ENCODE results near the gene RFX7.

The RFX7 gene

GRCh38 chr15:56056626-56057025, 187.1 kb downstream of the RFX7 start:
- no peaks in the 10 kb centered on the region for H3K27me3 ChIP-seq (ENCODE audit: insufficient read depth, insufficient read length)
- no peaks in the 10 kb centered on the region for H3K4me1 ChIP-seq (ENCODE audit: insufficient read depth, insufficient read length)
- H3K36me3 ChIP-seq (ENCODE audit: insufficient read depth, insufficient read length, low read length): no peaks in the 10 kb centered on the region
- H3K9me3 ChIP-seq (ENCODE audit: insufficient read depth, low read length): no peaks in the 10 kb centered on the region
- no peak overlapping the region for H3K9ac ChIP-seq (ENCODE audit: insufficient read length, low read depth)
- no peak overlapping the region for H3K4me3 ChIP-seq (ENCODE audit: insufficient read length, low read depth)
- no peak for DNase-seq (ENCODE audit: low read depth, low spot score)
- TF ChIP-seq ZNF274 (IDR thresholded peaks at IDR 0.05; ENCODE audit: low read depth, low read length) (no peak), SUZ12 (IDR thresholded peaks at IDR 0.05; ENCODE audit: extremely low read depth, insufficient read depth, insufficient read length) (no peak), YY1 (IDR thresholded peaks at IDR 0.05; ENCODE audit: insufficient read depth, insufficient read length) (no peak)

DNA sequence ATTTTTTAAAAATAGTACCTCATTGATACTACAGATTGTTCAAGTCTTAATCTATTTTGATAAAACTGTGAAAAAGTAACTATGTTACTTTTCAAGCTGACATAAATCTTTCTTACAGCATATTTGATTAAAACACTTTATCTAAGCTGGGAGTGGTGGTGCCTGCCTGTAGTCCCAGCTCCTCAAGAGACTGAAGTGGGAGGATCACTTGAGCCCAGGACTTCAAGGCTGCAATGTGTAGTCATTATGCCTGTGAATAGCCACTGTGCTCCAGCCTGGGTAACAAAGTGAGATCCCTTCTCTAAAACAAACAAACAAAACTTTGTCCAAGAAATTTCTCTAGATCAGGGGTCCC, 190.7 kb downstream of the RFX7 start:
- H3K9ac ChIP-seq (ENCODE audit: insufficient read length, low read depth): no peak overlapping the region
- TF ChIP-seq ZNF274 (IDR thresholded peaks at IDR 0.05; ENCODE audit: low read depth, low read length) (no peak), YY1 (IDR thresholded peaks at IDR 0.05; ENCODE audit: insufficient read depth, insufficient read length) (no peak), SUZ12 (IDR thresholded peaks at IDR 0.05; ENCODE audit: extremely low read depth, insufficient read depth, insufficient read length) (no peak)
- DNase-seq (ENCODE audit: low read depth, low spot score): no peak
- no peaks in the 10 kb centered on the region for H3K9me3 ChIP-seq (ENCODE audit: insufficient read depth, low read length)
- no peak overlapping the region for H3K4me3 ChIP-seq (ENCODE audit: insufficient read length, low read depth)
- H3K27me3 ChIP-seq (ENCODE audit: insufficient read depth, insufficient read length): no peaks in the 10 kb centered on the region
- no peaks in the 10 kb centered on the region for H3K36me3 ChIP-seq (ENCODE audit: insufficient read depth, insufficient read length, low read length)
- H3K4me1 ChIP-seq (ENCODE audit: insufficient read depth, insufficient read length): no peaks in the 10 kb centered on the region

DNA sequence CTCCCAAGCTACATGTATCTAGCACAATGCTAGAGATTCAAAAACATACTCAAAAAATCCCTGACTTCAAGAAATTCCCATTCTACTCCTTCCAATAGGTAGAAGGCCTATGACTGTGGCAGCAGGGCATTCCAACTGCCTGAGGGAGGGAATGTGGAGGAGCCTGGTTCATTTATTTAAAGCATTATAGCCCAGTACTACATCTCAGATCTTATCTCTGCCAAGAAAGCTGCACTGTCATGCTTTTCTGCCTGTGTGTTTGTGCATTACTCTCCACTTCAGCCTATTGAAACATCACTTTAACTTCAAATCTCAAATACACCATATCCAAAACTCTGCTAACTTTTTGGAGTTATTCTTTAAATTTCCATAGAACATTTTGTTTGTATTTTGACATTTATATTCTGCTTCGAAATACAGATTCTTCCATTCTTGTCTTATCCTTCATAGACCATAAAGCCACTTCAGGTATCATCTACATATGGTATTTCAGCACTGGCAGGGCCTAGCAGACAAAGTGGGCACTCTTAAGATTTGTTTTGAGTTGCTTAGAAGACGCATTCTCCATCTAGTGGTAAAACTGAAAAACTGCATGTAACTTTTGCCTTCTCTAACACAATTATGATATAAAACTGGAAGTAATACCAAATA, 191.2 kb downstream of the RFX7 start:
- Histone ChIP-seq H3K4me3 (ENCODE audit: insufficient read length, low read depth) (no peak overlapping the region), H3K36me3 (ENCODE audit: insufficient read depth, insufficient read length, low read length) (no peaks in the 10 kb centered on the region), H3K27me3 (ENCODE audit: insufficient read depth, insufficient read length) (no peaks in the 10 kb centered on the region), H3K9ac (ENCODE audit: insufficient read length, low read depth) (no peak overlapping the region), H3K9me3 (ENCODE audit: insufficient read depth, low read length) (no peaks in the 10 kb centered on the region), H3K4me1 (ENCODE audit: insufficient read depth, insufficient read length) (no peaks in the 10 kb centered on the region)
- TF ChIP-seq ZNF274 (IDR thresholded peaks at IDR 0.05; ENCODE audit: low read depth, low read length): no peak
- no peak for TF ChIP-seq YY1 (IDR thresholded peaks at IDR 0.05; ENCODE audit: insufficient read depth, insufficient read length)
- TF ChIP-seq SUZ12 (IDR thresholded peaks at IDR 0.05; ENCODE audit: extremely low read depth, insufficient read depth, insufficient read length): no peak
- DNase-seq (ENCODE audit: low read depth, low spot score): no peak

DNA sequence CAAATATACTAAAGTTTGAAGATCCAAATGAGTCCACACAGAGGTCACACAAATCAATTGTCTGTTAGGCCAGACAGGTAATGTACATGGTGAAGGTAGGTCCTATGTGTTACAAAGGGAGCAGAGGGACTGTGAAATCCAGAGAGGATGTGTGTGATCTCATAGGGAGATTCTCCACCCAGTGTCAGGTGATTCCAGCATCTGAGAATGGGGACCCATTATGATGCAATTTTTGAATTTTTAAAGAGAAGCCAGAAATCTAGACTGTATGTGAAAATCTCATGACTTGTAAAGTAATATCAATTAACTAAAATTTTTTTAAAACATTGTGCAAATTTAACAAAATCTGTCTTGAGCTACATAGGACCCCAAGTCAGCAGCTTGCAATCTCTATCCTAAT, 192.0 kb downstream of the RFX7 start:
- TF ChIP-seq YY1 (IDR thresholded peaks at IDR 0.05; ENCODE audit: insufficient read depth, insufficient read length): no peak
- no peak for TF ChIP-seq ZNF274 (IDR thresholded peaks at IDR 0.05; ENCODE audit: low read depth, low read length)
- TF ChIP-seq SUZ12 (IDR thresholded peaks at IDR 0.05; ENCODE audit: extremely low read depth, insufficient read depth, insufficient read length): no peak
- DNase-seq (ENCODE audit: low read depth, low spot score): no peak
- no peak overlapping the region for H3K4me3 ChIP-seq (ENCODE audit: insufficient read length, low read depth)
- no peaks in the 10 kb centered on the region for H3K27me3 ChIP-seq (ENCODE audit: insufficient read depth, insufficient read length)
- no peaks in the 10 kb centered on the region for H3K4me1 ChIP-seq (ENCODE audit: insufficient read depth, insufficient read length)
- no peaks in the 10 kb centered on the region for H3K9me3 ChIP-seq (ENCODE audit: insufficient read depth, low read length)
- no peak overlapping the region for H3K9ac ChIP-seq (ENCODE audit: insufficient read length, low read depth)
- H3K36me3 ChIP-seq (ENCODE audit: insufficient read depth, insufficient read length, low read length): no peaks in the 10 kb centered on the region

- Histone ChIP-seq H3K36me3 (ENCODE audit: insufficient read depth, insufficient read length, low read length) (no peaks in the 10 kb centered on the region), H3K9me3 (ENCODE audit: insufficient read depth, low read length) (no peaks in the 10 kb centered on the region), H3K27me3 (ENCODE audit: insufficient read depth, insufficient read length) (no peaks in the 10 kb centered on the region), H3K9ac (ENCODE audit: insufficient read length, low read depth) (no peak overlapping the region), H3K4me3 (ENCODE audit: insufficient read length, low read depth) (no peak overlapping the region), H3K4me1 (ENCODE audit: insufficient read depth, insufficient read length) (no peaks in the 10 kb centered on the region)
- no peak for DNase-seq (ENCODE audit: low read depth, low spot score)
- TF ChIP-seq ZNF274 (IDR thresholded peaks at IDR 0.05; ENCODE audit: low read depth, low read length) (no peak), YY1 (IDR thresholded peaks at IDR 0.05; ENCODE audit: insufficient read depth, insufficient read length) (no peak), SUZ12 (IDR thresholded peaks at IDR 0.05; ENCODE audit: extremely low read depth, insufficient read depth, insufficient read length) (no peak)
These were observed 194.1 kb downstream of the RFX7 start for GRCh38 chr15:56049577-56049976.

DNA sequence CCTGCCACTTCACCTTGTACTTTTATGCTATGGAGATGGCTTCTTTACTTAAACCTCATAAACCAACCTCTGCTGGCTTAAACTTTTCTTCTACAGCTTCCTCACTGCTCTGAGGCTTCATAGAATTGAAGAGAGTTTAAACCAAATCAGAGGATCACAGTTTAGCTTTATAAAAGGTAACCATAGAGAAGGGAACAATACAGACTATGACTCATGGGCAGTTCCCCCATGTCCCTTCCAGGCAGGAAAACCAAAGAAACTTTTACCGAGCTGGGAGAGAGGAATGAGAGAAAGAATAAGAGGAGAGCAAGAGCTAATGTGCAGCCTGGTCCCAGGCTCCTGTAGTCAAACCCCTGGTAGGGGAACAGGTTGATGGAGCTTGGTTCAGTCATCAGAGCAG, 196.3 kb downstream of the RFX7 start:
- no peaks in the 10 kb centered on the region for H3K36me3 ChIP-seq (ENCODE audit: insufficient read depth, insufficient read length, low read length)
- no peak for DNase-seq (ENCODE audit: low read depth, low spot score)
- H3K9me3 ChIP-seq (ENCODE audit: insufficient read depth, low read length): no peaks in the 10 kb centered on the region
- no peaks in the 10 kb centered on the region for H3K27me3 ChIP-seq (ENCODE audit: insufficient read depth, insufficient read length)
- no peak overlapping the region for H3K9ac ChIP-seq (ENCODE audit: insufficient read length, low read depth)
- TF ChIP-seq SUZ12 (IDR thresholded peaks at IDR 0.05; ENCODE audit: extremely low read depth, insufficient read depth, insufficient read length) (no peak), ZNF274 (IDR thresholded peaks at IDR 0.05; ENCODE audit: low read depth, low read length) (no peak), YY1 (IDR thresholded peaks at IDR 0.05; ENCODE audit: insufficient read depth, insufficient read length) (no peak)
- peaks cover 3% of the 10 kb centered on the region for H3K4me1 ChIP-seq (ENCODE audit: insufficient read depth, insufficient read length)
- H3K4me3 ChIP-seq (ENCODE audit: insufficient read length, low read depth): no peak overlapping the region

GRCh38 chr15:56045068-56045748, 198.5 kb downstream of the RFX7 start:
- peaks cover 3% of the 10 kb centered on the region for H3K4me1 ChIP-seq (ENCODE audit: insufficient read depth, insufficient read length)
- TF ChIP-seq ZNF274 (IDR thresholded peaks at IDR 0.05; ENCODE audit: low read depth, low read length): no peak
- no peak for TF ChIP-seq YY1 (IDR thresholded peaks at IDR 0.05; ENCODE audit: insufficient read depth, insufficient read length)
- no peaks in the 10 kb centered on the region for H3K36me3 ChIP-seq (ENCODE audit: insufficient read depth, insufficient read length, low read length)
- DNase-seq (ENCODE audit: low read depth, low spot score): no peak
- H3K4me3 ChIP-seq (ENCODE audit: insufficient read length, low read depth): no peak overlapping the region
- no peaks in the 10 kb centered on the region for H3K9me3 ChIP-seq (ENCODE audit: insufficient read depth, low read length)
- H3K27me3 ChIP-seq (ENCODE audit: insufficient read depth, insufficient read length): no peaks in the 10 kb centered on the region
- H3K9ac ChIP-seq (ENCODE audit: insufficient read length, low read depth): no peak overlapping the region

Measured in NT2/D1 (cell line).